ENCODE data around the gene PCK2. TPM values are rescaled to one million over a fixed set of nuclear protein-coding genes. Genes with fewer than 3 reads are reported as not detected.

Gene PCK2
- total and polyA plus RNA-seq, 2 of the 13 experiments (the other 11 are each of a cell fraction or from before 2014, with no cell fraction given), result 129 to 272 TPM

DNA sequence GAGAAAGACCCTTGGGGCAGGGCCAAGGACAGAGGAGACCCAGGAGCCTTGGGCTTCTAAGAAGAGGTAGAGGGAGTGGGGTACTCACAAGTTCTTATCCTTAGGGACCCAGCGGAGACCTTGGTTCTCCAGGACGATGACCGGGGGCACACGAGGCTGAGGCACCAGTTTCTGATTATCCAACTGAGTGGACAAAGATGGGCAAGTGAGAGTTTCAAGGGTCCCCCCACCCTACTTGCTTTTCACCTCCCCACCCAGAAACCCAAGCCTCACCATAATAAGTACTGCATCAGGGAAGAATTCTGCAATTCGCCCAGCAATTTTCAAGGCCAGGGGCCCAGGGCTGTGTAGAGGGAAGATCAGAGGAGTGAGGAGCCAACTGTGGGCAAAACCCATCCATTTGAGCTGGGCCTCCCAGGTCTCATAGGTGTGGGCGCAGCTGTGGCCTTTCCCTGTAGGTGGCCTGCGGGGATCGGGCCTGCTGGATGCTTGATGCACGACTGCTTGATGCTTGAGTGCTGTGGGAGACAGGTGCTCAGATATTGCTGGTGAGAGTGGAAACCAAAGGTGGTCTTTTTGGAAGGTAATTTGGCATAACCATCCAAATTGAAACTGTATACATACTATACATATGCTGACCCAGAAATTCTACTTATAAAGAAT lies 45.3 kb downstream of the PCK2 start (continued):
- no peak for TF ChIP-seq MBNL3 (CRISPR knock-in tag; conservative IDR thresholded peaks at IDR 0.05)
- TF ChIP-seq MYC (CRISPR knock-in tag; IDR thresholded peaks at IDR 0.05; ENCODE audit: borderline replicate concordance), result peak; percentile 20; the same call in 1 of the 2 replicates
- TF ChIP-seq, protein P1, sequence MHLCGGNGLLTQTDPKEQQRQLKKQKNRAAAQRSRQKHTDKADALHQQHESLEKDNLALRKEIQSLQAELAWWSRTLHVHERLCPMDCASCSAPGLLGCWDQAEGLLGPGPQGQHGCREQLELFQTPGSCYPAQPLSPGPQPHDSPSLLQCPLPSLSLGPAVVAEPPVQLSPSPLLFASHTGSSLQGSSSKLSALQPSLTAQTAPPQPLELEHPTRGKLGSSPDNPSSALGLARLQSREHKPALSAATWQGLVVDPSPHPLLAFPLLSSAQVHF (CRISPR knock-in tag; IDR thresholded peaks at IDR 0.05), result no peak
- TF ChIP-seq ZNF530 (CRISPR knock-in tag; IDR thresholded peaks at IDR 0.05; ENCODE audit: low read depth), result no peak
- TF ChIP-seq, protein P2, sequence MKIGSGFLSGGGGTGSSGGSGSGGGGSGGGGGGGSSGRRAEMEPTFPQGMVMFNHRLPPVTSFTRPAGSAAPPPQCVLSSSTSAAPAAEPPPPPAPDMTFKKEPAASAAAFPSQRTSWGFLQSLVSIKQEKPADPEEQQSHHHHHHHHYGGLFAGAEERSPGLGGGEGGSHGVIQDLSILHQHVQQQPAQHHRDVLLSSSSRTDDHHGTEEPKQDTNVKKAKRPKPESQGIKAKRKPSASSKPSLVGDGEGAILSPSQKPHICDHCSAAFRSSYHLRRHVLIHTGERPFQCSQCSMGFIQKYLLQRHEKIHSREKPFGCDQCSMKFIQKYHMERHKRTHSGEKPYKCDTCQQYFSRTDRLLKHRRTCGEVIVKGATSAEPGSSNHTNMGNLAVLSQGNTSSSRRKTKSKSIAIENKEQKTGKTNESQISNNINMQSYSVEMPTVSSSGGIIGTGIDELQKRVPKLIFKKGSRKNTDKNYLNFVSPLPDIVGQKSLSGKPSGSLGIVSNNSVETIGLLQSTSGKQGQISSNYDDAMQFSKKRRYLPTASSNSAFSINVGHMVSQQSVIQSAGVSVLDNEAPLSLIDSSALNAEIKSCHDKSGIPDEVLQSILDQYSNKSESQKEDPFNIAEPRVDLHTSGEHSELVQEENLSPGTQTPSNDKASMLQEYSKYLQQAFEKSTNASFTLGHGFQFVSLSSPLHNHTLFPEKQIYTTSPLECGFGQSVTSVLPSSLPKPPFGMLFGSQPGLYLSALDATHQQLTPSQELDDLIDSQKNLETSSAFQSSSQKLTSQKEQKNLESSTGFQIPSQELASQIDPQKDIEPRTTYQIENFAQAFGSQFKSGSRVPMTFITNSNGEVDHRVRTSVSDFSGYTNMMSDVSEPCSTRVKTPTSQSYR (CRISPR knock-in tag; IDR thresholded peaks at IDR 0.05; ENCODE audit: borderline replicate concordance), result 0 out of 2 replicates have a peak, but pooled peaks have one; percentile 38
- peak; percentile 55; the same call in 1 of the 2 replicates for TF ChIP-seq KDM2A (CRISPR knock-in tag; IDR thresholded peaks at IDR 0.05; ENCODE audit: borderline replicate concordance, low read depth)
- peak; percentile 62; the same call in 1 of the 2 replicates for TF ChIP-seq KDM5B (CRISPR knock-in tag; IDR thresholded peaks at IDR 0.05; ENCODE audit: borderline replicate concordance)
- TF ChIP-seq RXRA (CRISPR knock-in tag; IDR thresholded peaks at IDR 0.05), result 0 out of 2 replicates have a peak, but pooled peaks have one; percentile 40
- TF ChIP-seq ZBTB21 (CRISPR knock-in tag; IDR thresholded peaks at IDR 0.05), result no peak
- peak; percentile 30 for TF ChIP-seq HNRNPH1 (optimal IDR thresholded peaks at IDR 0.05; ENCODE audit: low read depth, low read length)
- TF ChIP-seq POLR2AphosphoS5 (IDR thresholded peaks at IDR 0.05; ENCODE audit: low read depth, low read length), result peak; percentile 22
- TF ChIP-seq, protein P3, sequence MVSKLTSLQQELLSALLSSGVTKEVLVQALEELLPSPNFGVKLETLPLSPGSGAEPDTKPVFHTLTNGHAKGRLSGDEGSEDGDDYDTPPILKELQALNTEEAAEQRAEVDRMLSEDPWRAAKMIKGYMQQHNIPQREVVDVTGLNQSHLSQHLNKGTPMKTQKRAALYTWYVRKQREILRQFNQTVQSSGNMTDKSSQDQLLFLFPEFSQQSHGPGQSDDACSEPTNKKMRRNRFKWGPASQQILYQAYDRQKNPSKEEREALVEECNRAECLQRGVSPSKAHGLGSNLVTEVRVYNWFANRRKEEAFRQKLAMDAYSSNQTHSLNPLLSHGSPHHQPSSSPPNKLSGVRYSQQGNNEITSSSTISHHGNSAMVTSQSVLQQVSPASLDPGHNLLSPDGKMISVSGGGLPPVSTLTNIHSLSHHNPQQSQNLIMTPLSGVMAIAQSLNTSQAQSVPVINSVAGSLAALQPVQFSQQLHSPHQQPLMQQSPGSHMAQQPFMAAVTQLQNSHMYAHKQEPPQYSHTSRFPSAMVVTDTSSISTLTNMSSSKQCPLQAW (CRISPR knock-in tag; IDR thresholded peaks at IDR 0.05), result no peak
- TF ChIP-seq AGO2 (optimal IDR thresholded peaks at IDR 0.05; ENCODE audit: low read depth, low read length), result peak; percentile 42
- TF ChIP-seq, protein P4, sequence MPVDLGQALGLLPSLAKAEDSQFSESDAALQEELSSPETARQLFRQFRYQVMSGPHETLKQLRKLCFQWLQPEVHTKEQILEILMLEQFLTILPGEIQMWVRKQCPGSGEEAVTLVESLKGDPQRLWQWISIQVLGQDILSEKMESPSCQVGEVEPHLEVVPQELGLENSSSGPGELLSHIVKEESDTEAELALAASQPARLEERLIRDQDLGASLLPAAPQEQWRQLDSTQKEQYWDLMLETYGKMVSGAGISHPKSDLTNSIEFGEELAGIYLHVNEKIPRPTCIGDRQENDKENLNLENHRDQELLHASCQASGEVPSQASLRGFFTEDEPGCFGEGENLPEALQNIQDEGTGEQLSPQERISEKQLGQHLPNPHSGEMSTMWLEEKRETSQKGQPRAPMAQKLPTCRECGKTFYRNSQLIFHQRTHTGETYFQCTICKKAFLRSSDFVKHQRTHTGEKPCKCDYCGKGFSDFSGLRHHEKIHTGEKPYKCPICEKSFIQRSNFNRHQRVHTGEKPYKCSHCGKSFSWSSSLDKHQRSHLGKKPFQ (CRISPR knock-in tag; IDR thresholded peaks at IDR 0.05; ENCODE audit: insufficient replicate concordance), result no peak
- peak; percentile 38; the same call in 1 of the 2 replicates for TF ChIP-seq NFKB2 (CRISPR knock-in tag; IDR thresholded peaks at IDR 0.05; ENCODE audit: borderline replicate concordance)
- no peak for TF ChIP-seq POLR2A (IDR thresholded peaks at IDR 0.05; ENCODE audit: insufficient read depth in 1 of 2, low read depth in 2 of 2, low read length in 2 of 2)
- no peak for TF ChIP-seq GLI4 (CRISPR knock-in tag; IDR thresholded peaks at IDR 0.05; ENCODE audit: borderline replicate concordance)
- no peak for TF ChIP-seq PLRG1 (conservative IDR thresholded peaks at IDR 0.05)
- no peak for TF ChIP-seq MZF1 (CRISPR knock-in tag; IDR thresholded peaks at IDR 0.05; ENCODE audit: borderline replicate concordance)
- 0 out of 2 replicates have a peak, but pooled peaks have one; percentile 17 for TF ChIP-seq FOXO1 (CRISPR knock-in tag; IDR thresholded peaks at IDR 0.05)
- peak; percentile 24; the same call in 1 of the 2 replicates for TF ChIP-seq SIX4 (CRISPR knock-in tag; IDR thresholded peaks at IDR 0.05)
- TF ChIP-seq, protein P5, sequence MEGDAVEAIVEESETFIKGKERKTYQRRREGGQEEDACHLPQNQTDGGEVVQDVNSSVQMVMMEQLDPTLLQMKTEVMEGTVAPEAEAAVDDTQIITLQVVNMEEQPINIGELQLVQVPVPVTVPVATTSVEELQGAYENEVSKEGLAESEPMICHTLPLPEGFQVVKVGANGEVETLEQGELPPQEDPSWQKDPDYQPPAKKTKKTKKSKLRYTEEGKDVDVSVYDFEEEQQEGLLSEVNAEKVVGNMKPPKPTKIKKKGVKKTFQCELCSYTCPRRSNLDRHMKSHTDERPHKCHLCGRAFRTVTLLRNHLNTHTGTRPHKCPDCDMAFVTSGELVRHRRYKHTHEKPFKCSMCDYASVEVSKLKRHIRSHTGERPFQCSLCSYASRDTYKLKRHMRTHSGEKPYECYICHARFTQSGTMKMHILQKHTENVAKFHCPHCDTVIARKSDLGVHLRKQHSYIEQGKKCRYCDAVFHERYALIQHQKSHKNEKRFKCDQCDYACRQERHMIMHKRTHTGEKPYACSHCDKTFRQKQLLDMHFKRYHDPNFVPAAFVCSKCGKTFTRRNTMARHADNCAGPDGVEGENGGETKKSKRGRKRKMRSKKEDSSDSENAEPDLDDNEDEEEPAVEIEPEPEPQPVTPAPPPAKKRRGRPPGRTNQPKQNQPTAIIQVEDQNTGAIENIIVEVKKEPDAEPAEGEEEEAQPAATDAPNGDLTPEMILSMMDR (CRISPR knock-in tag; IDR thresholded peaks at IDR 0.05), result peak; percentile 25
